Endothelial cell (in vitro differentiated cells): ENCODE data around the gene SOX5. TPM values are rescaled to one million over a fixed set of nuclear protein-coding genes. Genes with fewer than 3 reads are reported as not detected.

ENCODE experiments used
- DNase-seq: peaks from one replicate; pipeline ENCODE4 v3.0.0; 2021; ENCODE audit warnings: low spot score
- H3K27ac Mint-ChIP-seq: one replicate; pipeline ENCODE4 v1.8.0; 2021; ENCODE audit warnings: mixed read lengths, inconsistent platforms; ENCODE audit not compliant: unreplicated experiment
- H3K27me3 Mint-ChIP-seq: one replicate; pipeline ENCODE4 v1.8.0; 2021; ENCODE audit warnings: mild to moderate bottlenecking, moderate library complexity, mixed read lengths, inconsistent platforms; ENCODE audit not compliant: unreplicated experiment
- H3K36me3 Mint-ChIP-seq: one replicate; pipeline ENCODE4 v1.8.0; 2021; ENCODE audit warnings: mild to moderate bottlenecking, low read depth, mixed read lengths, inconsistent platforms; ENCODE audit not compliant: unreplicated experiment
- H3K4me1 Mint-ChIP-seq: one replicate; pipeline ENCODE4 v1.8.0; 2021; ENCODE audit warnings: mild to moderate bottlenecking, mixed read lengths, inconsistent platforms; ENCODE audit not compliant: unreplicated experiment
- H3K4me3 Mint-ChIP-seq: one replicate; pipeline ENCODE4 v1.8.0; 2021; ENCODE audit warnings: mild to moderate bottlenecking, mixed read lengths, inconsistent platforms; ENCODE audit not compliant: unreplicated experiment
- H3K9me3 Mint-ChIP-seq: one replicate; pipeline ENCODE4 v1.8.0; 2021; ENCODE audit warnings: mixed read lengths, inconsistent platforms; ENCODE audit not compliant: unreplicated experiment
- total RNA-seq: library from RNA; stranded (reverse); fragmentation: NEBNext Ultra II Directional; extraction: Animal tissue kit (Norgen Biotek cat#: 25700); gene quantifications from one replicate; pipeline ENCODE4 v1.2.1, GENCODE V29; 2021; ENCODE audit not compliant: unreplicated experiment
- TF ChIP-seq, protein P1 (sequence below): fragments of 200-600 bp; sonication (generic); IDR thresholded peaks from one replicate; pipeline ENCODE4 v1.5.0; 2021; ENCODE audit warnings: antibody characterized with exemption; ENCODE audit not compliant: unreplicated experiment

SOX5 gene
- total RNA-seq, 1 donor from 2014 or later: 23.1 TPM

DNA sequence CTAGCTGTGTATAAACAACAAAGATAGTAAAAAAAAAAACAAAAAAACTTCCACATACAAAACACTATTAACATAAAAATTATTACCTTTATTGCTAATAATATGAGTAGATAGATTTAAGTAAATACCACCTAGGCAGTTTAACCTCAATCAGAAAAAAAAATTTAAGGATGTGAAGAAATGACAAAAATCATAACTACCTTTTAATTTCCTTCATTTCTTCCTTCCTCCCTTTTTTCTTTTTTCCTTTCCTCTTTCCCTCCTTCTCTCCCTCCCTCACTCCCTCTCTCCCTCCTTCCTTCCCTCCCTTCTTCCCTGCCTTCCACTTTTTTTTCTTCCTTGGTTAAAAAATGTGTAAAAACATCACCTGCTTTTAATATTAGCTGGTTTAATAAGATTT is 81.7 kb downstream of the SOX5 start:
- Mint-ChIP-seq H3K27ac (no peak overlapping the region), H3K4me3 (no peak overlapping the region), H3K4me1 (no peaks in the 10 kb centered on the region), H3K36me3 (no peaks in the 10 kb centered on the region), H3K27me3 (no peaks in the 10 kb centered on the region), H3K9me3 (no peaks in the 10 kb centered on the region)
- TF ChIP-seq, protein P1, sequence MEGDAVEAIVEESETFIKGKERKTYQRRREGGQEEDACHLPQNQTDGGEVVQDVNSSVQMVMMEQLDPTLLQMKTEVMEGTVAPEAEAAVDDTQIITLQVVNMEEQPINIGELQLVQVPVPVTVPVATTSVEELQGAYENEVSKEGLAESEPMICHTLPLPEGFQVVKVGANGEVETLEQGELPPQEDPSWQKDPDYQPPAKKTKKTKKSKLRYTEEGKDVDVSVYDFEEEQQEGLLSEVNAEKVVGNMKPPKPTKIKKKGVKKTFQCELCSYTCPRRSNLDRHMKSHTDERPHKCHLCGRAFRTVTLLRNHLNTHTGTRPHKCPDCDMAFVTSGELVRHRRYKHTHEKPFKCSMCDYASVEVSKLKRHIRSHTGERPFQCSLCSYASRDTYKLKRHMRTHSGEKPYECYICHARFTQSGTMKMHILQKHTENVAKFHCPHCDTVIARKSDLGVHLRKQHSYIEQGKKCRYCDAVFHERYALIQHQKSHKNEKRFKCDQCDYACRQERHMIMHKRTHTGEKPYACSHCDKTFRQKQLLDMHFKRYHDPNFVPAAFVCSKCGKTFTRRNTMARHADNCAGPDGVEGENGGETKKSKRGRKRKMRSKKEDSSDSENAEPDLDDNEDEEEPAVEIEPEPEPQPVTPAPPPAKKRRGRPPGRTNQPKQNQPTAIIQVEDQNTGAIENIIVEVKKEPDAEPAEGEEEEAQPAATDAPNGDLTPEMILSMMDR: no peak
- no peak for DNase-seq

DNA sequence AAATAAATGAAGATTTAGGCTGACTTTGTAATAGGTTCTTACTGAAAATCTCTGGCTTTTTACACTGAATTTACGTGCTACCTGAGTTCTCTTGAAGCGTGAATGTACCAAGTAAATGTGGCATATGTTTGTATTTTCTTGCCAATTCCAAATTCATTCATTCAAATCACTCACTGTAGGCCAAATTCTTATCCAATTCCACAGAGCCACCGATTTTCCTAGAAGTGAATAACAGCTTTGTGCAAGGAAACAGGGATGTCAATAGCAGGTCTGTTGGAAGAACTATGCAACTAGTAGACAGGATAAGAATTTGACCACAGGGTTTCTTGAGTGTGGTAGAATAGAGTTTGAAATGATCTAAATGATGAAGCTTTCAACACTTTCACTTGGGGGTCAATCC is 86.8 kb downstream of the SOX5 start:
- TF ChIP-seq, protein P1: no peak
- H3K9me3 Mint-ChIP-seq: peaks cover 4% of the 10 kb centered on the region
- no peak overlapping the region for H3K27ac Mint-ChIP-seq
- no peaks in the 10 kb centered on the region for H3K4me1 Mint-ChIP-seq
- no peak for DNase-seq
- H3K27me3 Mint-ChIP-seq: no peaks in the 10 kb centered on the region
- no peak overlapping the region for H3K4me3 Mint-ChIP-seq
- H3K36me3 Mint-ChIP-seq: peaks cover 12% of the 10 kb centered on the region

DNA sequence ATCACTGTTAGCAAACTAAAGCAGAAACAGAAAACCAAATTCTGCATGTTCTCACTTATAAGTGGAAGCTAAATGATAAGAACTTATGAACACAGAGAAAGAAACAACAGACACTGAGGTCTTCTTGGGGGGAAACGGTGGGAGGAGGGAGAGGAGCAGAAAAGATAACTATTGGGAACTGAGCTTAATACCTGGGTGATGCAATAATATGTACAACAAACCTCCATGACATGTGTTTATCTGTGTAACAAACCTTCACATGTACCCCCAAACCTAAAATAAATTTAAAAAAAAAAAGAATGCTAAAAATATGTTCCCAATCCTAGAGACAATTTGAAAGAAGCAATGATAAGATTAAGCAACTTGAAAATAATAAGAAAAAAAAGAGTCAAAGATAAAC is 89.5 kb downstream of the SOX5 start:
- Mint-ChIP-seq H3K9me3 (peaks cover 4% of the 10 kb centered on the region), H3K27ac (no peak overlapping the region), H3K36me3 (peaks cover 12% of the 10 kb centered on the region), H3K27me3 (no peaks in the 10 kb centered on the region), H3K4me1 (no peaks in the 10 kb centered on the region), H3K4me3 (no peak overlapping the region)
- TF ChIP-seq, protein P1: no peak
- no peak for DNase-seq

DNA sequence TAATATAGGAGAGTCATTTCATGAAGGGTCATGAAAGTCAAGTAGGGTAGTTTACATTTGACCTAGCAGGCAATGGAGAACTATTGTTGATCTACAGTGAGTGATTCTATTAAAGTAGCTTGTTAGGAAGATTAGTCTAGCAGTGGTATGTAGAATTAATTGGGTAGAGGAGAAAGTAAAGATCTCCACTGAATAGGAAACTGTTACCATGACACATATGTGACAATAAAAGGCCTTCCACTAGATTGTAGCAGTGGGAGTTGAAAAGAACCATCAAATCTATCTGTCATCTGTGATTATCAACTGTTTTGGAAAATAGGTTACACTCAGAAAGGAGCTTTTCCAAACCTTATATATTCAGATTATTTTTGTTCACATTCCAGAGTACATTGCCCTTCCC is 92.3 kb downstream of the SOX5 start:
- TF ChIP-seq, protein P1: no peak
- Mint-ChIP-seq H3K27ac (no peak overlapping the region), H3K9me3 (peaks cover 4% of the 10 kb centered on the region), H3K4me3 (no peak overlapping the region), H3K4me1 (peaks cover 3% of the 10 kb centered on the region), H3K36me3 (peaks cover 12% of the 10 kb centered on the region), H3K27me3 (no peaks in the 10 kb centered on the region)
- no peak for DNase-seq

DNA sequence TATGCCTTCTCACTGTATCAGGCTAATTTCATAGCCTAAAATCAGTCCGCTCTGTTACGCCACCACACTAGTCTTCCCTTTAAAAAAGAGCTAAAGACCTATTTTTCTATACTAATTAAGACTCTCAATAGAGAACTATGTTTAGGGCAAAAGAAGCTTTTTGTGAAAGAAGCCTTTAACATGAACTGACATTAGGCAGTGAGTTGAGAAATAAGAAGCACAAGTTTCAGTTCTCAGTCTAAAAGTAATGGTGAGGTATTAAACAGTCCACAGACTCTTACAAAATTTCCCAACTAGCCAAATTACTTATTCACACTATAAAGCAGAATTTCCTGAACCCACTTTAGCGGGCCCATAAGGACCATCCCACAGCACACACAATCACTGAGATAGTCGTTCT is 93.7 kb downstream of the SOX5 start:
- Mint-ChIP-seq H3K9me3 (peaks cover 4% of the 10 kb centered on the region), H3K4me1 (peaks cover 3% of the 10 kb centered on the region), H3K36me3 (peaks cover 12% of the 10 kb centered on the region), H3K4me3 (no peak overlapping the region), H3K27me3 (no peaks in the 10 kb centered on the region), H3K27ac (no peak overlapping the region)
- DNase-seq: no peak
- TF ChIP-seq, protein P1: no peak
